HCT116 (cell line): ENCODE results near the gene EXOSC9. TPM values are rescaled to one million over a fixed set of nuclear protein-coding genes. Genes with fewer than 3 reads are reported as not detected.

Source experiments
- ATAC-seq: fragments of 200-7000 bp; cut with Tn5 transposase; 2 replicates; pipeline ENCODE4 v1.9.1; 2020; ENCODE audit warnings: mild to moderate bottlenecking, moderate library complexity
- BruUV-seq: library from RNA; stranded (reverse); fragments of 400-500 nt; replicated peaks from 2 replicates; lab custom pipeline; 2021; lab: Mats Ljungman, UMichigan
- CTCF ChIA-PET: fragments of 300-600 bp; sonication (Branson Sonifier 250); formaldehyde crosslinking; loops from one replicate; lab custom pipeline; 2021; ENCODE audit warnings: antibody characterized with exemption; lab: Charles Lee
- POLR2A ChIA-PET: fragments of 300-600, 350-600 bp; sonication (Branson Sonifier 250); formaldehyde crosslinking; loops from one replicate; lab custom pipeline; 2021; ENCODE audit warnings: antibody characterized with exemption; lab: Charles Lee
- RAD21 ChIA-PET, 2 experiments: fragments of 300-600 bp; sonication (Branson Sonifier 250); formaldehyde crosslinking; loops; one replicate each; lab custom pipeline; 2023; ENCODE audit warnings: low total read pairs in 2 of 2; ENCODE audit not compliant: uncharacterized antibody in 2 of 2, unreplicated experiment in 2 of 2, low non-redundant PET in 1 of 2; lab: Charles Lee
- DNase-seq: peaks from one replicate; pipeline ENCODE4 v3.0.0-alpha.2; 2010; ENCODE audit warnings: low read depth, low spot score
- H2AFZ ChIP-seq: fragments of 200-600 bp; shearing (Covaris generic), sonication (generic); 2 replicates; pipeline ENCODE4 v1.6.1; 2017; ENCODE audit warnings: low read depth, mixed run types, mixed read lengths, antibody characterized with exemption, low read length; ENCODE audit not compliant: poor library complexity, severe bottlenecking
- H3K27ac ChIP-seq: 2 replicates; pipeline ENCODE4 v1.5.1; 2012; ENCODE audit warnings: low read depth, low read length
- H3K27me3 ChIP-seq: fragments of 200-600 bp; sonication (generic); 2 replicates; pipeline ENCODE4 v1.6.1; 2016; ENCODE audit warnings: mixed run types, low read length, mixed read lengths; ENCODE audit not compliant: insufficient read depth
- H3K36me3 ChIP-seq, 2 experiments: fragments of 200-500 bp in 1 of 2; fragments of 200-600 bp in 1 of 2; sonication (Bioruptor generic) in 1 of 2; sonication (generic) in 1 of 2; 2 replicates each; pipeline versions ENCODE4 v1.5.1 to v1.6.1; 2014 to 2016; ENCODE audit warnings: low read length in 2 of 2, inconsistent platforms in 1 of 2, mixed read lengths in 1 of 2, mixed run types in 1 of 2; ENCODE audit not compliant: insufficient read depth in 2 of 2, control insufficient read depth in 1 of 2
- H3K4me1 ChIP-seq, 2 experiments: fragments of 200-600 bp in 1 of 2; sonication (generic) in 1 of 2; 2 replicates each; pipeline versions ENCODE4 v1.5.1 to v1.6.1; 2012 to 2017; ENCODE audit warnings: low read length in 2 of 2, inconsistent platforms in 1 of 2, mild to moderate bottlenecking in 1 of 2, mixed read lengths in 1 of 2, mixed run types in 1 of 2, moderate library complexity in 1 of 2; ENCODE audit not compliant: insufficient read depth in 2 of 2, control insufficient read depth in 1 of 2
- H3K4me2 ChIP-seq: fragments of 200-600 bp; sonication (generic); 2 replicates; pipeline ENCODE4 v1.6.1; 2017; ENCODE audit warnings: mixed run types, low read length, mixed read lengths
- H3K4me3 ChIP-seq, 2 experiments: fragments of 200-600 bp in 1 of 2; sonication (generic) in 1 of 2; replicated peaks in 1 of 2; 2 replicates each; pipeline ENCODE4 v1.5.1; 2011 to 2016; ENCODE audit warnings: low read length in 2 of 2, control low read depth in 1 of 2, low read depth in 1 of 2, mild to moderate bottlenecking in 1 of 2, mixed read lengths in 1 of 2, mixed run types in 1 of 2
- H3K79me2 ChIP-seq: fragments of 200-600 bp; sonication (generic); 2 replicates; pipeline ENCODE4 v1.6.1; 2017; ENCODE audit warnings: mild to moderate bottlenecking, mixed run types, low read length, moderate library complexity, mixed read lengths; ENCODE audit not compliant: insufficient read depth
- H3K9ac ChIP-seq: fragments of 200-600 bp; sonication (generic); 2 replicates; pipeline ENCODE4 v1.6.1; 2016; ENCODE audit warnings: low read length, mixed read lengths
- H3K9me2 ChIP-seq: fragments of 200-600 bp; sonication (generic), shearing (Covaris generic); 2 replicates; pipeline ENCODE4 v1.6.1; 2017; ENCODE audit warnings: mixed run types, mild to moderate bottlenecking, moderate library complexity; ENCODE audit not compliant: insufficient read depth
- H3K9me3 ChIP-seq, 2 experiments: fragments of 200-500 bp in 1 of 2; fragments of 200-600 bp in 1 of 2; sonication (Bioruptor generic) in 1 of 2; sonication (generic) in 1 of 2; 2 replicates each; pipeline ENCODE4 v1.6.1; 2014 to 2017; ENCODE audit warnings: low read length in 2 of 2, mixed read lengths in 2 of 2, inconsistent platforms in 1 of 2, low read depth in 1 of 2, mild to moderate bottlenecking in 1 of 2, mixed run types in 1 of 2, moderate library complexity in 1 of 2; ENCODE audit not compliant: control insufficient read depth in 1 of 2, insufficient read depth in 1 of 2
- H4K20me1 ChIP-seq: fragments of 200-600 bp; sonication (generic), shearing (Covaris generic); 2 replicates; pipeline ENCODE4 v1.6.1; 2017; ENCODE audit warnings: mixed run types, mild to moderate bottlenecking, moderate library complexity; ENCODE audit not compliant: insufficient read depth
- CBX3 ChIP-seq: IDR thresholded peaks from 2 replicates; pipeline ENCODE4 v1.6.1; 2012; ENCODE audit warnings: low read depth
- CEBPB ChIP-seq: IDR thresholded peaks from 2 replicates; pipeline ENCODE4 v1.6.1; 2012; ENCODE audit warnings: low read depth
- EGR1 ChIP-seq: IDR thresholded peaks from 2 replicates; pipeline ENCODE4 v1.6.1; 2012; ENCODE audit warnings: low read depth
- ELF1 ChIP-seq: IDR thresholded peaks from 2 replicates; pipeline ENCODE4 v1.6.1; 2012; ENCODE audit warnings: low read depth, borderline replicate concordance
- EZH2 ChIP-seq: fragments of 200-600 bp; sonication (generic); IDR thresholded peaks from 2 replicates; pipeline ENCODE4 v1.6.1; 2017; ENCODE audit warnings: antibody characterized with exemption, mixed run types
- EZH2phosphoT487 ChIP-seq: fragments of 200-600 bp; IDR thresholded peaks from 2 replicates; pipeline ENCODE4 v1.6.1; 2018; ENCODE audit warnings: antibody characterized with exemption, borderline replicate concordance
- FOSL1 ChIP-seq: IDR thresholded peaks from 2 replicates; pipeline ENCODE4 v1.6.1; 2012; ENCODE audit warnings: low read depth
- JUND ChIP-seq: IDR thresholded peaks from 2 replicates; pipeline ENCODE4 v1.6.1; 2012
- POLR2A ChIP-seq: IDR thresholded peaks from 2 replicates; pipeline ENCODE4 v1.7.0; 2011; ENCODE audit warnings: borderline replicate concordance; ENCODE audit not compliant: insufficient read depth, insufficient read length; ENCODE audit errors: extremely low read depth
- RAD21 ChIP-seq: IDR thresholded peaks from 2 replicates; pipeline ENCODE4 v1.6.1; 2012; ENCODE audit warnings: low read depth, mild to moderate bottlenecking
- SIN3A ChIP-seq: IDR thresholded peaks from 2 replicates; pipeline ENCODE4 v1.6.1; 2012; ENCODE audit warnings: low read depth
- SP1 ChIP-seq: IDR thresholded peaks from 2 replicates; pipeline ENCODE4 v1.6.1; 2012; ENCODE audit warnings: low read depth
- SRF ChIP-seq: IDR thresholded peaks from 2 replicates; pipeline ENCODE4 v1.6.1; 2012; ENCODE audit warnings: low read depth
- YY1 ChIP-seq: IDR thresholded peaks from 2 replicates; pipeline ENCODE4 v1.6.1; 2011; ENCODE audit warnings: low read length, low read depth, moderate library complexity, mild to moderate bottlenecking; ENCODE audit not compliant: insufficient replicate concordance; ENCODE audit errors: extremely low read depth
- ZFX ChIP-seq: fragments of 450-650 bp; IDR thresholded peaks from 2 replicates; pipeline ENCODE4 v1.6.1; 2017
- ZNF274 ChIP-seq: fragments of 200-500 bp; sonication (Bioruptor generic); IDR thresholded peaks from 2 replicates; pipeline ENCODE4 v1.6.1; 2014; ENCODE audit warnings: mild to moderate bottlenecking, low read depth, low read length, inconsistent platforms
- intact Hi-C: fragments of 100-400 bp; cut with micrococcal nuclease; formaldehyde crosslinking; loops from 2 replicates; pipeline ENCODE4 v1.10.0; 2022
- total RNA-seq: library from RNA; stranded (reverse); gene quantifications from one replicate; pipeline ENCODE4 v1.2.1, GENCODE V29; 2021; ENCODE audit not compliant: unreplicated experiment
- TF ChIP-seq, protein P1 (sequence below): IDR thresholded peaks from 2 replicates; pipeline ENCODE4 v1.6.1; 2012; ENCODE audit warnings: low read depth
- TF ChIP-seq, protein P2 (sequence below), 3 experiments: fragments of 200-600 bp in 1 of 3; sonication (generic) in 1 of 3; IDR thresholded peaks in 2 of 3; conservative IDR thresholded peaks in 1 of 3; 2 replicates each; pipeline ENCODE4 v1.5.1; 2012 to 2017; ENCODE audit warnings: low read depth in 2 of 3, low read length in 2 of 3, antibody characterized with exemption in 1 of 3, borderline replicate concordance in 1 of 3, control low read depth in 1 of 3, mild to moderate bottlenecking in 1 of 3, mixed read lengths in 1 of 3, mixed run types in 1 of 3, moderate library complexity in 1 of 3; ENCODE audit not compliant: insufficient read depth in 1 of 3
- TF ChIP-seq, protein P3 (sequence below): IDR thresholded peaks from 2 replicates; pipeline ENCODE4 v1.6.1; 2011; ENCODE audit warnings: mild to moderate bottlenecking, low read length, moderate library complexity; ENCODE audit not compliant: insufficient replicate concordance; ENCODE audit errors: extremely low read depth

EXOSC9 gene
- total RNA-seq, 1 experiment from 2014 or later = 58.6 TPM

DNA sequence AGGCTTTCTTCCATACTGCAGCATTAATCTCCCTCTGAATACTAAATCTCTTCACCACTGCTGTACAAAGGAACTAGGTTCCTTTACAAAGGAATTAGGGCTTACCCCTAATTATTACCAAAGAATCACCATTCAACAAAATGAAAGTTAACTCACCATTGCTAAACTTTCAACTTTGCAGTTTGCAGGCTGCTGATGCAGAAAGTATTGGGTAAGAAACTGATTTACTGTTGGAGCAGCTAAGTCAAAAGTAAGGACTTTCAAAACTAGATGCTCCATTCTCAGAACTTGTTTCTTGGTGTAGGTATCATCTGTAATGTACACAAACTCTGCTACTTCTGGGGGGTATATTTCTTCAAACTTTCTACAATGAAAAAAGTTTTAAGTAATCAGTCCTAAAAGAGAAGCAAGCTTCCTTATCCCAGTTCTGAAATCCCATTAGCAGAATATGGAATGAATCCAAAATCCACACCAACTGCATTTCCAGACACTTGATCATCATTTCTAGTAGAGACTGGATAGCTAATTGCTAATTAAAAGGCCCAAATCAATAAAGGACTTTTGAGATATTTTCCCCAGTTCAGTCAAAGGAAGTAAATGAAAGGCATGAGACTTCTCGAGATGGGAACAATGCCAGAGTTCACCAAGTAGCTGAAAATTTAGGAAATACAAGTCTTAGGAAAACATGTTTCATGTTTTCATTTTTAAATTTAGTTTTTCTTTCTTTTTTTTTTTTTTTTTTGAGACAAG lies 18.3 kb downstream of the EXOSC9 start:
- no peak overlapping the region for H2AFZ ChIP-seq
- no peaks in the 10 kb centered on the region for H3K9me3 ChIP-seq
- ATAC-seq = no peak
- TF ChIP-seq, protein P1, sequence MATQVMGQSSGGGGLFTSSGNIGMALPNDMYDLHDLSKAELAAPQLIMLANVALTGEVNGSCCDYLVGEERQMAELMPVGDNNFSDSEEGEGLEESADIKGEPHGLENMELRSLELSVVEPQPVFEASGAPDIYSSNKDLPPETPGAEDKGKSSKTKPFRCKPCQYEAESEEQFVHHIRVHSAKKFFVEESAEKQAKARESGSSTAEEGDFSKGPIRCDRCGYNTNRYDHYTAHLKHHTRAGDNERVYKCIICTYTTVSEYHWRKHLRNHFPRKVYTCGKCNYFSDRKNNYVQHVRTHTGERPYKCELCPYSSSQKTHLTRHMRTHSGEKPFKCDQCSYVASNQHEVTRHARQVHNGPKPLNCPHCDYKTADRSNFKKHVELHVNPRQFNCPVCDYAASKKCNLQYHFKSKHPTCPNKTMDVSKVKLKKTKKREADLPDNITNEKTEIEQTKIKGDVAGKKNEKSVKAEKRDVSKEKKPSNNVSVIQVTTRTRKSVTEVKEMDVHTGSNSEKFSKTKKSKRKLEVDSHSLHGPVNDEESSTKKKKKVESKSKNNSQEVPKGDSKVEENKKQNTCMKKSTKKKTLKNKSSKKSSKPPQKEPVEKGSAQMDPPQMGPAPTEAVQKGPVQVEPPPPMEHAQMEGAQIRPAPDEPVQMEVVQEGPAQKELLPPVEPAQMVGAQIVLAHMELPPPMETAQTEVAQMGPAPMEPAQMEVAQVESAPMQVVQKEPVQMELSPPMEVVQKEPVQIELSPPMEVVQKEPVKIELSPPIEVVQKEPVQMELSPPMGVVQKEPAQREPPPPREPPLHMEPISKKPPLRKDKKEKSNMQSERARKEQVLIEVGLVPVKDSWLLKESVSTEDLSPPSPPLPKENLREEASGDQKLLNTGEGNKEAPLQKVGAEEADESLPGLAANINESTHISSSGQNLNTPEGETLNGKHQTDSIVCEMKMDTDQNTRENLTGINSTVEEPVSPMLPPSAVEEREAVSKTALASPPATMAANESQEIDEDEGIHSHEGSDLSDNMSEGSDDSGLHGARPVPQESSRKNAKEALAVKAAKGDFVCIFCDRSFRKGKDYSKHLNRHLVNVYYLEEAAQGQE = no peak
- TF ChIP-seq SIN3A (no peak), EZH2 (no peak), EGR1 (no peak), RAD21 (no peak), SRF (no peak), ELF1 (no peak), YY1 (no peak), ZNF274 (no peak), SP1 (no peak), EZH2phosphoT487 (no peak), CBX3 (no peak), POLR2A (no peak), FOSL1 (no peak), CEBPB (no peak), ZFX (no peak), JUND (no peak)
- TF ChIP-seq, protein P2, sequence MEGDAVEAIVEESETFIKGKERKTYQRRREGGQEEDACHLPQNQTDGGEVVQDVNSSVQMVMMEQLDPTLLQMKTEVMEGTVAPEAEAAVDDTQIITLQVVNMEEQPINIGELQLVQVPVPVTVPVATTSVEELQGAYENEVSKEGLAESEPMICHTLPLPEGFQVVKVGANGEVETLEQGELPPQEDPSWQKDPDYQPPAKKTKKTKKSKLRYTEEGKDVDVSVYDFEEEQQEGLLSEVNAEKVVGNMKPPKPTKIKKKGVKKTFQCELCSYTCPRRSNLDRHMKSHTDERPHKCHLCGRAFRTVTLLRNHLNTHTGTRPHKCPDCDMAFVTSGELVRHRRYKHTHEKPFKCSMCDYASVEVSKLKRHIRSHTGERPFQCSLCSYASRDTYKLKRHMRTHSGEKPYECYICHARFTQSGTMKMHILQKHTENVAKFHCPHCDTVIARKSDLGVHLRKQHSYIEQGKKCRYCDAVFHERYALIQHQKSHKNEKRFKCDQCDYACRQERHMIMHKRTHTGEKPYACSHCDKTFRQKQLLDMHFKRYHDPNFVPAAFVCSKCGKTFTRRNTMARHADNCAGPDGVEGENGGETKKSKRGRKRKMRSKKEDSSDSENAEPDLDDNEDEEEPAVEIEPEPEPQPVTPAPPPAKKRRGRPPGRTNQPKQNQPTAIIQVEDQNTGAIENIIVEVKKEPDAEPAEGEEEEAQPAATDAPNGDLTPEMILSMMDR (IDR thresholded peaks at IDR 0.05 in 2 of 3, conservative IDR thresholded peaks at IDR 0.05 in 1 of 3; ENCODE audit: borderline replicate concordance in 1 of 3, insufficient read depth in 1 of 3, low read depth in 2 of 3, low read length in 2 of 3) = no peak
- TF ChIP-seq, protein P3, sequence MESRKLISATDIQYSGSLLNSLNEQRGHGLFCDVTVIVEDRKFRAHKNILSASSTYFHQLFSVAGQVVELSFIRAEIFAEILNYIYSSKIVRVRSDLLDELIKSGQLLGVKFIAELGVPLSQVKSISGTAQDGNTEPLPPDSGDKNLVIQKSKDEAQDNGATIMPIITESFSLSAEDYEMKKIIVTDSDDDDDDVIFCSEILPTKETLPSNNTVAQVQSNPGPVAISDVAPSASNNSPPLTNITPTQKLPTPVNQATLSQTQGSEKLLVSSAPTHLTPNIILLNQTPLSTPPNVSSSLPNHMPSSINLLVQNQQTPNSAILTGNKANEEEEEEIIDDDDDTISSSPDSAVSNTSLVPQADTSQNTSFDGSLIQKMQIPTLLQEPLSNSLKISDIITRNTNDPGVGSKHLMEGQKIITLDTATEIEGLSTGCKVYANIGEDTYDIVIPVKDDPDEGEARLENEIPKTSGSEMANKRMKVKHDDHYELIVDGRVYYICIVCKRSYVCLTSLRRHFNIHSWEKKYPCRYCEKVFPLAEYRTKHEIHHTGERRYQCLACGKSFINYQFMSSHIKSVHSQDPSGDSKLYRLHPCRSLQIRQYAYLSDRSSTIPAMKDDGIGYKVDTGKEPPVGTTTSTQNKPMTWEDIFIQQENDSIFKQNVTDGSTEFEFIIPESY = no peak
- TF ChIP-seq, all 23 proteins: peak for 0
- Histone ChIP-seq H3K9me2 (no peaks in the 10 kb centered on the region), H3K27me3 (no peaks in the 10 kb centered on the region), H3K36me3 (peaks cover 64% of the 10 kb centered on the region in 2 experiments), H3K4me1 (peaks cover 0 to 13% of the 10 kb centered on the region in 2 experiments; a peak in 2 of 4 replicates), H4K20me1 (peaks cover 20% of the 10 kb centered on the region; the same call in 1 of the 2 replicates), H3K4me3 (no peak overlapping the region), H3K27ac (no peak overlapping the region), H3K79me2 (peaks cover 91% of the 10 kb centered on the region), H3K9ac (no peak overlapping the region), H3K4me2 (no peak overlapping the region)
- no TSS peak for BruUV-seq
- ChIA-PET POLR2A (no interaction called here), RAD21 (no interaction called here), CTCF (no interaction called here)
- intact Hi-C loops = no loop called here
- DNase-seq = no peak
